Duodenal mucosa (tissue), 2 donors: Measurements from ENCODE around the gene SMC6.

ENCODE experiments used
- H3K27ac ChIP-seq: one replicate; pipeline ENCODE4 v1.7.0; 2013; ENCODE audit warnings: low read depth, low read length
- H3K27me3 ChIP-seq, 2 donors: one replicate each; pipeline ENCODE4 v1.7.0; 2013; ENCODE audit warnings: low read length in 2 of 2, control low read depth in 1 of 2; ENCODE audit not compliant: insufficient read depth in 2 of 2, control insufficient read depth in 1 of 2
- H3K36me3 ChIP-seq, 2 donors: one replicate each; pipeline ENCODE4 v1.7.0; 2013; ENCODE audit warnings: low read length in 2 of 2, control low read depth in 1 of 2; ENCODE audit not compliant: insufficient read depth in 2 of 2, control insufficient read depth in 1 of 2
- H3K4me1 ChIP-seq, 2 donors: one replicate each; pipeline ENCODE4 v1.7.0; 2013; ENCODE audit warnings: low read length in 2 of 2, control low read depth in 1 of 2; ENCODE audit not compliant: insufficient read depth in 2 of 2, control insufficient read depth in 1 of 2
- H3K4me3 ChIP-seq, 2 donors: one replicate each; pipeline ENCODE4 v1.7.0; 2013; ENCODE audit warnings: low read length in 2 of 2, low read depth in 1 of 2
- H3K9ac ChIP-seq, 2 donors: one replicate each; pipeline ENCODE4 v1.7.0; 2013; ENCODE audit warnings: low read length in 2 of 2, low read depth in 1 of 2
- H3K9me3 ChIP-seq, 2 donors: one replicate each; pipeline ENCODE4 v1.7.0; 2013; ENCODE audit warnings: low read length in 2 of 2, control low read depth in 1 of 2; ENCODE audit not compliant: control insufficient read depth in 1 of 2

SMC6 gene

DNA sequence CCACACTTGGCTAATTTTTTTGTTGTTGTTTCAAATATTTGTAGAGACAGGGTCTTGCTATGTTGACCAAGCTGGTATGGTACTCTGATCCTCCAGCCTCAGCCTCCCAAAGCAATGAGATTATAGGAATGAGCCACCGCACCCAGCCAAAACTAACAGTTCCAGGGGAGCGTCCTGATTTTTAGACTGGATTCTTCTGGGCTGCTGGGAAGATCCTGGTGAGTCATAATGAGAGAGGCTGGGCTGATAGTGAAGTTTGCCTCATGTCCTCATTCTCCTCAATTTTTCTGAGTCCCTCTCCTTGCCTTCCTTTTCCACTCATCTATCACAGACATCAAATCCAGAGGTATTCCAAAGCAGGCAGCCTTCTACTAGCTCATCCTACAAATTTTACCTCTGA lies 131.8 kb downstream of the SMC6 start:
- no peaks in the 10 kb centered on the region for H3K9me3 ChIP-seq
- H3K27me3 ChIP-seq: peaks cover 0 to 3% of the 10 kb centered on the region in 2 donors
- H3K27ac ChIP-seq: no peak overlapping the region
- no peaks in the 10 kb centered on the region for H3K36me3 ChIP-seq
- H3K4me3 ChIP-seq: no peak overlapping the region
- H3K9ac ChIP-seq: no peak overlapping the region
- no peaks in the 10 kb centered on the region for H3K4me1 ChIP-seq

DNA sequence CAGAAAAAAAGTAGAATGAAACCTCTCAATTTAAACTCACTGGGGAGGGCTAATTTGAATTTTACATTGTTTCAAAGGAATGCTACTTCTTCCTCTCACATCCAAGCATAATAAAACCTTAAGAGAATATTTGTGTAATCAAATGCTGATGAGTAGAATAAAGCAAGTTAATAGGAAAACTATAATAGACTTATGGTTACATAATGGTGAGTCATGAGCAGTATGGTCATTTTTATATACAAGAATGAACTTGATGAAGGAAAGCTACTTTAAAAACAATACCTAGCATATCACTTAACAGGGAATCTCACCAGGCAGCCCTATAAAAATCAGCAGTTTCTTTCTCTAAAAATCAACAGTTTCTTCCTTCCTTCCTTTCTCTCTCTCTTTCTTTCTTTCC lies 132.8 kb downstream of the SMC6 start:
- Histone ChIP-seq H3K36me3 (no peaks in the 10 kb centered on the region), H3K9me3 (no peaks in the 10 kb centered on the region), H3K9ac (no peak overlapping the region), H3K4me3 (no peak overlapping the region), H3K4me1 (no peaks in the 10 kb centered on the region), H3K27me3 (peaks cover 0 to 3% of the 10 kb centered on the region in 2 donors), H3K27ac (no peak overlapping the region)

DNA sequence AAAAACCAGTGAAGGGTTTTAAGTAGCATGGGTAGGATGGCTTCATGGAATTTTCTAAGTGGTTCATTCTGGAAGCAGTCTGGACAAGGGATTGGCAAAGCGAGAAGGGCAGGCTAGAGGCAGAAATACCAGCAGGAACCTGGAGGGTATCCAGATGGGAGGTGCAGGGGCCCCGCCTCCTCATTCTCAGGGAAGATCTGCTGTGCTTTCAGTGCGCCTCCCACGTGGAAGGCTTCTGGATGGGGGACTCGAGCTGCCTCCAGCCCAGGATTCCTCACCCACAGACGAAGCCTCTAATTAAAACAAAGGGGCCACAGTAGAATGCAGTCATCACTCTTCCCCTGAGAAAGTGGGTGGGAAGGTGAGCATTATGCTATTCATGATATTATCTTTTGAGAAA lies 133.3 kb downstream of the SMC6 start:
- no peaks in the 10 kb centered on the region for H3K36me3 ChIP-seq
- no peak overlapping the region for H3K27ac ChIP-seq
- H3K9ac ChIP-seq: no peak overlapping the region
- peaks cover 0 to 3% of the 10 kb centered on the region in 2 donors for H3K27me3 ChIP-seq
- no peaks in the 10 kb centered on the region for H3K4me1 ChIP-seq
- H3K9me3 ChIP-seq: no peaks in the 10 kb centered on the region
- no peak overlapping the region for H3K4me3 ChIP-seq

DNA sequence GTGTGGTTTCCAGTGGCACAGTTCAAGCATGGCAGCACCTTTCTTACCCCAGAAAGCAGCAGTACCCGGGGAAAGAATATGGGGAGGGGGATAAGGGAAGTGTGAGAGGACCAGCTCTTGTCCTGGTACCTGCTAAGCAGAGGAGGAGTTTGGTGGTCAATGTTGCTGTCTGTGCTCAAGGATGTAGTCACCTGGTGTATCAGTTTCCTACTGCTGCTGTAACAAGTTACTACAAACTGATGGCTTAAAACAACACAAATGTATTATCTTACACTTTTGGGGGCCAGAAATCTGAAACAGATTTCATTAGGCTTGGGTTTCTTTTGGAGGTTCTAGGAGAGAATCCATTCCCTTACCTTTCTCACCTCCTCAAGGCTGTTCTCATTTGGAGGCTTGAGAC lies 135.7 kb downstream of the SMC6 start:
- Histone ChIP-seq H3K27ac (no peak overlapping the region), H3K36me3 (no peaks in the 10 kb centered on the region)

DNA sequence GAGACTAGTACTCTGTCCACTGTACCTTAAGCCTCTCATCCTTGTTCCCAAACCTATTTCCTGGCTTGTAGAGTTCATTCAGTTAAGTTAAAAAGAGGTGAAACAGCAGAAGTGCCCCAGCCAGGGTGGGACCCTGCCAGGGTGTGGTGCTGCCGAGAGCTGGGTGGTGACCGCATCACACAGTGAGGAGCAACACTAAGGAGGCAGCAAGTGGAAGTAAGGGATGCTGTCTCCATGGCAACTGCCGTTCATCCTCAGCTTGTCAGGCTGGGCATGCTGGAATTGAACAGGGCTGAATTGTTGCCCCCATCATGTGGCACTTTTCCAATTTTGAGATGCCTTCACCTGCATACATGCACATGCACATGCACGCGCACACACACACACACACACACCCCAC lies 136.1 kb downstream of the SMC6 start:
- H3K4me1 ChIP-seq: no peaks in the 10 kb centered on the region
- no peaks in the 10 kb centered on the region for H3K36me3 ChIP-seq
- no peaks in the 10 kb centered on the region for H3K9me3 ChIP-seq
- H3K27me3 ChIP-seq: peaks cover 0 to 3% of the 10 kb centered on the region in 2 donors
- no peak overlapping the region for H3K27ac ChIP-seq
- no peak overlapping the region for H3K4me3 ChIP-seq
- no peak overlapping the region for H3K9ac ChIP-seq

More for the DNA sequence above, 135.7 kb downstream of the SMC6 start:
- Histone ChIP-seq H3K9ac (no peak overlapping the region), H3K27me3 (peaks cover 0 to 3% of the 10 kb centered on the region in 2 donors), H3K4me3 (no peak overlapping the region), H3K9me3 (no peaks in the 10 kb centered on the region), H3K4me1 (no peaks in the 10 kb centered on the region)

DNA sequence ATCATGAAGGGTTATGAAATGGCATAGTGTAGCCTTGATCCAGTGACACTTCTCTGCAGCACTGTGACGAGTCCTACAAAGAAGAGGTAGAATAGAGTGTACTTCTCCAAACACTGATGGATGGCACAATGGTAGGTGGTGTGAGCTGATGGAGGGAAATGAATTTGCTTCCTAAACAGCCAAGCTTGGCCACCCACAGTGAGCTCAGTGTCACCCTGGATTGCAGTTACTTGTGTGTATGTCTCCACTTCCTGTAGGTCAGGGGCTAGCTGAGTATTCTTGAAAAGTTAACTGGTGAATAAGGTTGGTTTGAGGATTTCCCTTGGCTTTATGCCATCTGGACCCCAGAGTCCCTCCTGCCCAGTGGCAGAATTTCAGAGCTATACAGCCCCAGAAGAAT lies 137.2 kb downstream of the SMC6 start:
- Histone ChIP-seq H3K4me3 (no peak overlapping the region), H3K27me3 (peaks cover 0 to 3% of the 10 kb centered on the region in 2 donors), H3K9me3 (no peaks in the 10 kb centered on the region), H3K4me1 (no peaks in the 10 kb centered on the region), H3K9ac (no peak overlapping the region), H3K27ac (no peak overlapping the region), H3K36me3 (no peaks in the 10 kb centered on the region)

DNA sequence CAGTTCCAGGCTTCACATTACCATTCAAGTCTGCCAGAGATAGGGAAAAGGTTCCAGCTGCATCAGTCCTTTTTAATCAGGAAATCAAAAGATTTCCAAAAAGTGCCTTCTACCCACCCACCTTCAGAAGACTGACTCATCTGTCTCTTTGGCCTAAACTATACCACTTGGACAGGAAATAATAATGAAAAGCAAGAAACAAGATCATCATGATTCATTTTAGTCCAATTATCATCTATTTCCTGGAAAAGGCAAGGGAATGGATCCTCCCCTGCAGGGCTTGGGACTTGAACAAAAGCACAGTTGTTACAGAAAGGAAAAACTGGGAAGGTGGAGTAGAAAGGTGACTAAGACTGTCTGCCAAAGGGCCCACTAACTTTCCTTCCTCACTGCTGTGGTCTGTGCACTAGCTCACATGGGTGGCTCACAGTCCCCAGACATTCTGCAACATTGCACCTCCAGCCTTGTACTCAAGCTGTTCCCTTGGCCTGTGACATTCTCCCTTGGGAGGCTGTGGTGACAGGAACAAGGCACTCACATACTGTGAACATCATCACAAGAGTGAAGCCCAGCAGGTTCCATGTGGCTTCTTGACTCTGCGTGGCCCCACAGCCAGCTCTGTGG lies 137.8 kb downstream of the SMC6 start:
- H3K9me3 ChIP-seq: no peaks in the 10 kb centered on the region
- no peak overlapping the region for H3K4me3 ChIP-seq
- H3K9ac ChIP-seq: no peak overlapping the region
- no peaks in the 10 kb centered on the region for H3K4me1 ChIP-seq
- H3K36me3 ChIP-seq: no peaks in the 10 kb centered on the region
- H3K27me3 ChIP-seq: peaks cover 0 to 3% of the 10 kb centered on the region in 2 donors
- H3K27ac ChIP-seq: no peak overlapping the region

DNA sequence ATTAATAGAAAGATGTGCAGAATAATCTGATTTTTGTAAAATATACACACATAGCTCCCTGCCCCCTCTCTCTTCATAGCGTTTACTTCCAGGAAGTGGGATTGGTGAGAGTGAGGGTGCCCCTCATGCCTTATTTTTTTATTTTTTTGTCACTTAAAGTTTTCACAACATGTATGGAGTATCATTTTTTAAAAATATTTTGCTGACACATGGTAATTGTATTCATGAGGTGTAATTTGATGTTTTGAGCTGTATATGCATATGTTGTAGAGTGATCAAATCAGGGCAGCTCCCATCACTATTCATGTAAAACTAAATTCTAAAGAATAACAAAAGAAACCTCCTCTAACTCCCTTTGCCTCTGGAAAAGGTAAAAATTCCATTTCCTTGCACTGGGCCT lies 138.5 kb downstream of the SMC6 start:
- no peaks in the 10 kb centered on the region for H3K27me3 ChIP-seq
- no peak overlapping the region for H3K4me3 ChIP-seq
- H3K4me1 ChIP-seq: no peaks in the 10 kb centered on the region
- no peaks in the 10 kb centered on the region for H3K36me3 ChIP-seq
- H3K9ac ChIP-seq: no peak overlapping the region
- H3K27ac ChIP-seq: no peak overlapping the region
- H3K9me3 ChIP-seq: no peaks in the 10 kb centered on the region

DNA sequence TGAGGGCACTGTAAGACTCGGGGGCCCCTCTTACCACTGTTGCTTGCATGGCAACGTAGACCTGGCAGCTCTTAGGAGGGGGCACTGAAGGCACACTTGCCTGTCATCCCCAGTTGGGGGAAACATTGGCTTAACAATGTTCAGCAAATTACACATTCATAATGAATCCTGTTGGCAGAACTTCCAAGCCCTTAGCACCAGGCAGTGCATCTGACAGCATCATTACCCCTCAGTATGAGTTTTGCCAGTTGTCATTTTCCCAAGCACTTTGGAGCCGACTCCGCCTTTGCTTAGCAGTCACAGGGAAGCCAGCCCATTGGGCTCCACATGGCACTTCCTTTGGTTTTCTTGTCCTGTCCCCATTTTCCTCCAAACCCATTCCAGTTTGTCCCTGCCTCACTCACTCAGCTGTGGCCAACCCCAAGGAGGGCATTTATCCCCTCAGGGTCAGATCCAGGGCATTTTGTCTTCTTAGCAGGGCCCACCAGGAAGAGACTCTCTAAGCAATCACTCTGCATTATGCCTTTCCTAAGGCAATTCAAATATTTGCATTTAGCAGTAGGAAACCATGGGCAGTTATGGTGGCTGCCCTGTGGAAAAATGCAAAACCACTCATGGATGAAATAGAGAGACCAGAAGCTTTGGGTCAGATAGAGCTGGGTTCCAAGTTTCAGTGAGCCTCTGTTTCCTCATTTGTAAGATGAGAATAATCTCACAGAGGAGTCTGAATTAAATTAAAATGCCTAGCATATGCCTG lies 139.3 kb downstream of the SMC6 start:
- Histone ChIP-seq H3K27me3 (no peaks in the 10 kb centered on the region), H3K4me1 (no peaks in the 10 kb centered on the region), H3K36me3 (no peaks in the 10 kb centered on the region), H3K27ac (no peak overlapping the region), H3K4me3 (no peak overlapping the region), H3K9ac (no peak overlapping the region), H3K9me3 (no peaks in the 10 kb centered on the region)
